Measurements from ENCODE around the gene LAMA1.
A peak's percentile ranks its signal among the peaks of the same experiment; 100 is the strongest.

The LAMA1 gene

GRCh38 chr18:7011142-7011541 is 106.5 kb downstream of the LAMA1 start:
- H3K27ac ChIP-seq = no peak overlapping the region
- DNase-seq (ENCODE audit: low spot score) = no peak
- TF ChIP-seq, protein P1, sequence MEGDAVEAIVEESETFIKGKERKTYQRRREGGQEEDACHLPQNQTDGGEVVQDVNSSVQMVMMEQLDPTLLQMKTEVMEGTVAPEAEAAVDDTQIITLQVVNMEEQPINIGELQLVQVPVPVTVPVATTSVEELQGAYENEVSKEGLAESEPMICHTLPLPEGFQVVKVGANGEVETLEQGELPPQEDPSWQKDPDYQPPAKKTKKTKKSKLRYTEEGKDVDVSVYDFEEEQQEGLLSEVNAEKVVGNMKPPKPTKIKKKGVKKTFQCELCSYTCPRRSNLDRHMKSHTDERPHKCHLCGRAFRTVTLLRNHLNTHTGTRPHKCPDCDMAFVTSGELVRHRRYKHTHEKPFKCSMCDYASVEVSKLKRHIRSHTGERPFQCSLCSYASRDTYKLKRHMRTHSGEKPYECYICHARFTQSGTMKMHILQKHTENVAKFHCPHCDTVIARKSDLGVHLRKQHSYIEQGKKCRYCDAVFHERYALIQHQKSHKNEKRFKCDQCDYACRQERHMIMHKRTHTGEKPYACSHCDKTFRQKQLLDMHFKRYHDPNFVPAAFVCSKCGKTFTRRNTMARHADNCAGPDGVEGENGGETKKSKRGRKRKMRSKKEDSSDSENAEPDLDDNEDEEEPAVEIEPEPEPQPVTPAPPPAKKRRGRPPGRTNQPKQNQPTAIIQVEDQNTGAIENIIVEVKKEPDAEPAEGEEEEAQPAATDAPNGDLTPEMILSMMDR (conservative IDR thresholded peaks at IDR 0.05; ENCODE audit: low read depth) = no peak
- CTCF ChIA-PET = no interaction called here
- POLR2A ChIA-PET (ENCODE audit: low non-redundant PET) = no interaction called here

- peak overlapping the region; percentile 74 for H3K27ac ChIP-seq
- TF ChIP-seq, protein P1 (conservative IDR thresholded peaks at IDR 0.05; ENCODE audit: low read depth) = no peak
- ChIA-PET CTCF (interaction anchor here (0.5 to 6.3 kb wide), 3 partner anchors 26 to 113 kb away, joined by 3 to 35 read pairs (median 3); no protein-coding TSS in a partner anchor), POLR2A (ENCODE audit: low non-redundant PET) (no interaction called here)
- DNase-seq (ENCODE audit: low spot score) = no peak
These were observed 113.6 kb downstream of the LAMA1 start for GRCh38 chr18:7004009-7004408.

GRCh38 chr18:7002107-7002506 is 115.5 kb downstream of the LAMA1 start:
- no peak for DNase-seq (ENCODE audit: low spot score)
- ChIA-PET CTCF (interaction anchor here (6.3 kb wide), 1 partner anchor 82 kb away, joined by 35 read pairs; no protein-coding TSS in a partner anchor), POLR2A (ENCODE audit: low non-redundant PET) (no interaction called here)
- TF ChIP-seq, protein P1 (conservative IDR thresholded peaks at IDR 0.05; ENCODE audit: low read depth) = no peak
- H3K27ac ChIP-seq = no peak overlapping the region

- ChIA-PET POLR2A (ENCODE audit: low non-redundant PET) (no interaction called here), CTCF (interaction anchor here (0.6 to 6.3 kb wide), 5 partner anchors 9 to 636 kb away, joined by 3 to 35 read pairs (median 3); no protein-coding TSS in a partner anchor)
- TF ChIP-seq, protein P1 (conservative IDR thresholded peaks at IDR 0.05; ENCODE audit: low read depth) = peak; percentile 61
- DNase-seq (ENCODE audit: low spot score) = peak; percentile 30
- no peak overlapping the region for H3K27ac ChIP-seq
These were observed 117.0 kb downstream of the LAMA1 start for GRCh38 chr18:7000484-7001096.

- TF ChIP-seq, protein P1 (conservative IDR thresholded peaks at IDR 0.05; ENCODE audit: low read depth) = no peak
- ChIA-PET POLR2A (ENCODE audit: low non-redundant PET) (no interaction called here), CTCF (interaction anchor here (1.4 kb wide), 1 partner anchor 78 kb away, joined by 5 read pairs; no protein-coding TSS in a partner anchor)
- no peak for DNase-seq (ENCODE audit: low spot score)
- H3K27ac ChIP-seq = no peak overlapping the region
These were observed 119.8 kb downstream of the LAMA1 start for GRCh38 chr18:6997808-6998207.

DNA sequence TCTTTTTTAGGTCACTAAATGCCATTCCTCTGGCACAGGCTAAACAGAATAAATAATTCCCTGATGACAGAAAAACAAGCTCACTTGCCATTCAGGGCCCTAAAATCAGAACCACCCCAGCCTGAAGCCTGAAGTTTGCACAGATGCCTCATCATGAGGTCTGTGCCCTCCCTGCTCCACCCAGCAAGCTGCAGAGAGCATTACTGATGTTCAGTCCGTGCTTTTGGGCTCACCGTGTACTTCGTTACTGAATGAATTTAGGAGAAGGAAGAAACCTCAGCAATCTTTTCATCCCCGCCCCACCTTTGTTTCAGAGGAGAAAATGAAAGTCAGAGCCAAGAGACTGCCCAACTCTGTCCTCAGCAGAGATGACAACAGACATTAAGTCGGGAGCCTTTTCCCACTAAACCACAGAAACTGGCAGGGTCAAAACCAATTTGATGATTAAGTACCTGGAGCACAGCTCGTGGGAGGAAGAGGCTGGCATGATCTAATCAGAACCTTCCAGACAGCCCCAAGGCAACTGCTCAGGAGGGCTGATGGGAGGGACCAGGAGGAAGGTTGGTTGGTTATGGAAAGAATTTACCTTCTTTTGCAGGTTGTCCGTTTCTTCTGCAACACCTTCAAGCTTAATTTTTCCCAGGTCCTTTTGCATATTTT is 122.7 kb downstream of the LAMA1 start:
- ChIA-PET POLR2A (ENCODE audit: low non-redundant PET) (interaction anchor here (0.6 to 0.7 kb wide), 2 partner anchors 44 to 527 kb away, joined by 3 to 10 read pairs; no protein-coding TSS in a partner anchor), CTCF (interaction anchor here (0.6 to 2.8 kb wide), 4 partner anchors 13 to 31 kb away, joined by 3 to 10 read pairs (median 4); no protein-coding TSS in a partner anchor)
- peak; percentile 69 for DNase-seq (ENCODE audit: low spot score)
- TF ChIP-seq, protein P1 (conservative IDR thresholded peaks at IDR 0.05; ENCODE audit: low read depth) = no peak
- peak overlapping the region; percentile 87 for H3K27ac ChIP-seq

All from RWPE1 (cell line).